22Rv1 (cell line): ENCODE measurements around the gene POU3F1.

Source experiments
- CTCF ChIP-seq: fragments of 450-650 bp; IDR thresholded peaks from 2 replicates; pipeline ENCODE4 v1.5.1; 2017; ENCODE audit warnings: mild to moderate bottlenecking
- ZFX ChIP-seq: fragments of 450-650 bp; IDR thresholded peaks from 2 replicates; pipeline ENCODE4 v1.6.1; 2017; ENCODE audit warnings: antibody characterized with exemption, borderline replicate concordance

GRCh38 chr1:37997256-37998088, 49.1 kb downstream of the POU3F1 start:
- TF ChIP-seq CTCF = no peak
- no peak for TF ChIP-seq ZFX
